Left forelimb (tissue), 1 donor: ENCODE results near the gene TAF13.
"Not testable (repeated sequence)": the region's sequence is repeated elsewhere in the genome, so short reads cannot be mapped to it uniquely, and the experiment has no call there.

ENCODE experiments used
- DNase-seq: peaks from one replicate; pipeline ENCODE4 v3.0.0-alpha.2; 2018; ENCODE audit warnings: low spot score

The TAF13 gene

DNA sequence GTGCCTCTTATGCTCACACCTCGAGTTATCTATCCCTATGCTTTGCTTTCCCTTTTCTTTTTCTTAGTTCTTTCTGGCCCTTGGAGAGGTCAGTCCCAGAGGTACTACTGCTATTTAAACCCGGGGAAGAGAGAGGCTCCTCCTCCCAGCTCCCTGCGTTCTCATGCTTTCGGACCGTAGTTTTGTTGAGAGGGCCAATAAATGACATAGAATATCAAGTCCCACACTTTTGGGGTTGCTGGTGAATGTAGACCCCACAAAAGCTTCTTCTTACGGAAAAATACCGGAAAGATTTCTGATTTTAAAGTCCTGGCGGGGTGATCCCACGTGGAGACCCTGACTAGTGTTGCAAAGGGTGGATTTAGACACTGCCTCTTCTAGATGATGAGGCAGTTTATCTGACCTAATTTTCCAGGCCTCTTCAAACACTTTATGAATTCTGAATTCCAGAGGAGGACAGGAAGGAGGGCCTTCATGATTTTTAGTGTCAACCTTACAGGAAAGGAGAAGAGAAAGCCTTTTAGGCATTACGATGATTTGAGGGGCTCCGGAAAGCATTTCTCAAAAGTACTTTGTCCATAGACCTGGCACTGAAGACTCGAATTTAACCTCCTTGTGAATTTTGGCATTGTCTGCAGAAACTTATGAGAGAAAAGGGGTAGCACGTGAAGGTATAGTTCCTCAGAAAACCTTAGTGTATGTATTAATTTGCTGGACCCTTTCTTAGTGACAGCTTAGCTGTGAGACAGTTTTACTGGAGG lies 15.5 kb upstream of the TAF13 start:
- no peak for DNase-seq

DNA sequence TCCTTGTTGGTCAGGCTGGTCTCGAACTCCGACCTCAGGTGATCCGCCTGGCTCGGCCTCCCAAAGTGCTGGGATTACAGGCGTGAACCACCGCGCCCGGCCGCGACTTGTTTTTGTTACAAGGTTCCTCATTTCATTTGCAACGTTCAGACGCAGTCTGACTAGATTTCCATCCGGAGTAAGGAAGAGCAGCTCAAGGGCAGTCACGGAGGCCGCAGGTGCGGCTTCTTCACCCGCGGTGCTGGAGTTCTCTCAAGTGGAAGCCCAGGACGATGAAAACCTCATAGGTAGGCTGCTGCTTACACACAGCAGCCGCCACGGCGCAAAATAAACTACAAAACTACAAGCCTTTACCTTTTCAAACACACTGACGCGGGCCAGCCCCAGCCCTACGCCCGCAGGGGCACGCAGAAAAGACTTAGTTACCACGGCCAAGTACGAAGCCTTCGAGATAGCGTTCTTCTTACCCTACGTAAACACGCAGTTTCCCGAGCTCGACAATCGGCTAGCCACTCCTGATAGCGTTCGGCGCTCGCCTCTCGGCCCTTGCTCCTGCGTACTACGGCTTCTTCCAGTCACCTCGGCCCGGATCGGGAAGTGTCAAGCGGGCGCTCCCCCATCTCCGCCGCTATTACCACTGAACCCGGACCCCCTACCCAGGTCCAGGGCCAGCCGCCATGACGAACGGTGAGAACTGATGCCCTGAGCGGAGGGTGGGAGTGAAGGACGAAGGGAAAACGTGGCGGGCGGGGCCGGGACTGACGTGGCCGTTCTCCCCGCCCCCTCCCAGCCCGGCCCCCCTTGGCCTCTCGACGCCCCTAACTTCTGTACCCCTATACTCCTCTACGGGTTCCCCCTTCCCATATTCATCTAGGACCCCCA lies 14.6 kb upstream of the TAF13 start, which contains the start of gene TMEM167B:
TSS of gene TMEM167B (plus strand) at position 569 of the 882 bp plus-strand sequence. CDS start at position 678, 109 bp downstream.
- peak; percentile 94 for DNase-seq

DNA sequence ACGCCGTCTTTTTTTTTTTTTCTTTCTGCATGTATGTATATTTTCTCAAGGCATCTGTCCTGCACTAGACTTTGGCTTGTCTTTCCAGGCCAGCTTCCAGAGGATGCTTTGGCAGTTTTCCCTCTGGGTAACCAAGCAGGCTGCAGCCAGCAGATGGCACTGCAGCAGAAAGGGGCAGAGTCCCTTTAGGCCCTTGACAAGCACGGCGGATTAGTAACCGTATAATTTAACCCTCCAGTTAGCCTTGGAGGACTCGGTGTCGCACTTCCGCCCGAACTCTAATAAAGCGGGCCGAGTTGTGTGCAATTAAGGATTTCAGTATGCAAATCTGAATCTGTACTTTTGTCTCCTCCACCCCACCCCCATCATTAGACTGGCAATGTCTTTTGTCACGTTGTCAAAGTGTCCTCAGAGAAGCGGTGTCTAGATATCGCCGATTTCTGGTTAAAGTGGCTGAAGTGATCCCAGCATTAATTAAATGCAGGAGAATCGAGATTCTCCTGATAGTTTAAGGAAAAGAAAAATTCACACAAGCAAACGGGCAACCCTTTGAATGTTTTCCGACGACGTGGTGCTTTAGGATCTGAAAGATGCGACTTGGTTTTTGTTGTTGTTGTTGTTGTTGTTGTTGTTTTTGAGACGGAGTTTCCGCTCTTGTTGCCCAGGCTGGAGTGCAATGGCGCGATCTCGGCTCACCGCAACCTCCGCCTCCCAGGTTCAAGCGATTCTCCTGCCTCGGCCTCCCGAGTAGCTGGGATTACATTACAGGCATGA lies 13.6 kb upstream of the TAF13 start:
- peak; percentile 72 for DNase-seq

DNA sequence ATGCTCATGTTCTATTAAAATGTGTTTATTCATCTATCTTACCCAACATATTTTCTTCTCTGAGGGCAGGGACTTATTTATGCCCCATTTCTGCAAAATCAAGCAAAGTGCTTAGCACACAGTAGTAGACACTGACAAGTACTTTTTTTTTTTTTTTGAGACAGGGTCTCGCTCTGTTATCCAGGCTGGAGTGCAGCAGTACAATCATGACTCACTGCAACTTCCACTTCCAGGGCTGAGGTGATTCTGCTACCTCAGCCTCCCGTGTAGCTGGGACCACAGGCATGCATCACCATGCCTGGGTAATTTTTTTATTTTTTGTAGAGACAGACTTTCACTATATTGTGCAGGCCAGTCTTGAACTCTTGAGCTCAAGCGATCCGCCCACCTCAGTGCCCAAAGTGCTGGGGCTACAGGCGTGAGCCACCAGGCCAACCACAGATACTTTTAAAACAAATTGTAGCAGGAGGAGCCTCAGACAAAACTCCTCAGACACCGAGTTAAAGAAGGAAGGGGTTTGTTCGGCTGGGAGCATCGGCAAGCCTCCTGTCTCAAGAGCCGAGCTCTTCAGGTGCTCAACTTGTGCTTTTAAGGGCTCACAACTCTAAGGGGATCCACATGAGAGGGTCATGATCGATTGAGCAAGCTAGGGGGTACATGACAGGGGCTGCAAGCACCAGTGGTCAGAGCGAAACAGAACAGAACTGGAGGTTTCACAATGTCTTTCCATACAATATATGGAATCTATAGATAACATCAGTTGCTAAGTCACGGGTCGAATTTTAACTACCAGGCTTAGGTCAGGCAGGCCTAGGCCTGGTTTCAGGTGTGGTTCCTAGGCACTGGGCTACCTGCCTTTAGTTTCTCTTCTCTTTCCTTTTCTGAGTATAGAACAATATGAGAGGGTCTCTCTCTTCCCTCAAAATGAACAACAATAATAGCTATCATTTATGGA lies 9.0 kb upstream of the TAF13 start:
- DNase-seq, result no peak

DNA sequence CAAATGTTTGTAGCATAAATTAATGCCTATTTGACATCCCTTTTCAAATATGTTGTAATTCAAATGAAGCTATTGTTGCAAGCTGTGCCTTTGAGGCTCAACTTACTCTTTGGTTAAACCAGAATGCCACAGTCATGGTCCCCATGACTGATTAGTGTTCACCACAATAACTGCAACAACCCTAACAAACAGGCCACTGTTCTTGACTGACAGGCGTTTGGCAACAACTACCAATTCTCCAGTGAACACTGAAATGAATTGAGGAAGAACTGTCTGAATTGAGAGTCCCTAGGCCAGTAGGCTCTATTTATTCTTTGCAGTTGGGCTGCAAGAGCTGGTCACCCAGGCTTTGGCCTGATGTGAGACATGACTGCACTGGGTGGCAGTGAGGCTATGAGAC lies 8.1 kb upstream of the TAF13 start:
- no peak for DNase-seq

DNA sequence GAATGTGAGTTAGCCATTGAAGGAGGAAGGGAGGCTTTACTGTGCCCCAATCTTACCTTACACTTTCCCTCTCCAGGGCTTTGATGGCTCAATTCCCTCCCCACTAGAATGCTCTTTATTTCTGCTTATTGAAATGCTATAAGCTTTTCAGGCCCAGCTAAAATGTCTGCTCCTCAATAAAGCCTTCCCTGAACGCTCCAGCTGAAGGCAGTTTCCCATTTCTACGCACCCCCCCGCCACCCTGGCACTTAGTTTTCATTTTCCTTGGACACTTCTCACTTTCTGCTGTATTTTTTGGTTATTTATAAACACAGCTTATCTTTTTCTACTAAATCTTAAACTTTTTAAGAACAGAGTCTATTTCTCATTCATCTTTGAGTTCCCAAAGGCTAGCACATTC lies 7.7 kb upstream of the TAF13 start:
- no peak for DNase-seq

DNA sequence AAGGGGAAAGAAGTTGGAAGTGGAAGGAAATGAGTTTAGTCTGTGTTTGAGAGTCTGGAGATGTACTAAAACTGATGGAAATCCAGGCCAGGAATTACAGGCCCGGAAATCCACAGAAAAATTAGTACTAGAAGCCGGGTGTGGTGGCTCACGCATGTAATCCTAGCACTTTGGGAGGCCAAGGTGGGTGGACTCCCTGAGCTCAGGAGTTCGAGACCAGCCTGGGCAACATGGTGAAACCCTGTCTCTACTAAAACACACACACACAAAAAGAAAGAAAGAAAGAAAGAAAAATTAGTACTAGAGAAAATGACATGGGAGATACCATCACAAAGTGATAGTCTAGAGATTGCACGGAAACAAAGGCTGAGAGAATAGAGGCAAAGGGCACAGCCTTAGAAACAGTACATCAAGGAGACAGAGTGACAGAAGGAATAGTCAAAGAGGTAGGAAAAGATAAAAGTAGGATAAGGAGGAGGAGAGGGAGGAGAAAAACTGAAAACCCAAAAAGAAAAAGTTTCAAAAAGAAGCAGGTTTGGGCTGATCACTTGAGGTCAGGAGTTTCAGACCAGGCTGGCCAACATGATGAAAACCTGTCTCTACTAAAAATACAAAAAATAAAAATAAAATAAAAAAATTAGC lies 4.8 kb upstream of the TAF13 start:
- no peak for DNase-seq

DNA sequence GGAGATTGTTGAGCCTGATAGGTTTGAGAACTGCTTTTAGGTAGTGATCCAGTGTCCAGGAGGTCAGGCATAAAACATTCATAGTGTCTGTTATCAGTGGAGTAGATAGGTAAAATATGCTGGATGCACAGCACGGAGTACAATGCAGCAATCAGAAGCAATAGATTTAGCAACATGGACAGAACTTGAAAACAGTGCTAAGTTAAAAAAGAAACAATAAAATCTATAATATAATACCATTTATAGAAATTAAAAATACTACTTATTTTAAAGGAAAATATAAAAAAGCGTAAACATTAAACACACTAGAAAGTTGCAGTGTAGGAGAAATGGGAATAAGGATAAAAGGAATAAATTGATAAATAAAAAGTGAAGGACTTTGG lies 3.4 kb upstream of the TAF13 start:
- no peak for DNase-seq

- no peak for DNase-seq
These were observed 2.5 kb upstream of the TAF13 start for GRCh38 chr1:109078317-109078716.

GRCh38 chr1:109069294-109069693 lies 6.5 kb downstream of the TAF13 start:
- no peak for DNase-seq

- no peak for DNase-seq
These were observed 7.9 kb downstream of the TAF13 start for GRCh38 chr1:109067883-109068282.

GRCh38 chr1:109065137-109065536 lies 10.7 kb downstream of the TAF13 start:
- no peak for DNase-seq

DNA sequence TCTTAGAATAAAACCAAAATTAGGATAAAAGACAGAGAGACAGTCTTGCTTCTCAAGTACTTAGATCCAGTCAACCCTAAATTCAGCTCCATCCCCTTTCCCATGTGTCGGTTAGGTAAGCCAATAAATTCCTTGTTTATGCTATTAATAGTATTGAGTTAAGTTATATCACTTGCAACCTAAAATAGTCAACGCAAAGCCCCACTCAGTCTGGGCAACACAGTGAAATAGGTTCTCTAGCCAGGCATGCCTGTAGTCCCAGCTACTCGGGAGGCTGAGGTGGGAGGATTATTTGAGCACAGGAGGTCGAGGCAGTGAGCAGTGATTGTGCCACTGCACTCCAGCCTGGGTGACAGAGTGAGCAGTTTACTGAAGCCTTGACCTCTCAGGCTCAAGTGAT lies 14.6 kb downstream of the TAF13 start:
- no peak for DNase-seq

GRCh38 chr1:109060707-109061106 lies 15.1 kb downstream of the TAF13 start:
- DNase-seq, result no peak

DNA sequence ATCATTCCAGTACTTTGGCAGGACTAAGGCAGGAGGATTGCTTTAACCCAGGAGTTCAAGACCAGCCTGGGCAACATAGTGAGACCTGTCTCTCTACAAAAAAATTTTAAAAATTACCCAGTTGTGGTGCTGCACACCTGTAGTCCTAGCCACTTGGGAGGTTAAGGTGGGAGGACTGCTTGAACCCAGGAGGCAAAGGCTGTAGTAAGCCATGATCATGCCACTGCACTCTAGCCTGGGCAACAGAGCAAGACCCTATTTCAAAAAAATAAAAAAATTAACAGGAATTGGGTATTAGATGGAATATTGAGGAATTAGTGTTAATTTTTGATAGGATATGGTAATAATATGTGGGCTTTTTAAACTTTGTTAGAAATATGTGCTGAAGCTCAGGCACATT lies 16.8 kb downstream of the TAF13 start:
- no peak for DNase-seq

DNA sequence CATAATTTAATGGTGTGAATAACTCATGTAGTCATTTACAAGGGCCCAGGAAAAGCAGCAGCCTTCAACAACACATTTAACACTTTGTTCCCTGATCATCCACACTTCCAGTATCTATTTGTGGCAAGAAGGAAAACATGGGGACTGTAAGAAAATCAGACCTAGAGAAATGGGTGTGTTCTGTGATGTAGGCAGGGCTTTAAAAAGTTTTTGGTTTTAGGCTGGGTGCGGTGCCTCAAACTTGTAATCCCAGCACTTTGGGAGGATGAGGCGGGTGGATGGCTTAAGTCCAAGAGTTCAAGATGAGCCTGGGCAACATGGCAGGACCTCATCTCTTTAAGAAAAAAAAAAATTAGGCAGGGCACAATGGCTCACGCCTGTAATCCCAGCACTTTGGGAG lies 19.7 kb downstream of the TAF13 start:
- no peak for DNase-seq

DNA sequence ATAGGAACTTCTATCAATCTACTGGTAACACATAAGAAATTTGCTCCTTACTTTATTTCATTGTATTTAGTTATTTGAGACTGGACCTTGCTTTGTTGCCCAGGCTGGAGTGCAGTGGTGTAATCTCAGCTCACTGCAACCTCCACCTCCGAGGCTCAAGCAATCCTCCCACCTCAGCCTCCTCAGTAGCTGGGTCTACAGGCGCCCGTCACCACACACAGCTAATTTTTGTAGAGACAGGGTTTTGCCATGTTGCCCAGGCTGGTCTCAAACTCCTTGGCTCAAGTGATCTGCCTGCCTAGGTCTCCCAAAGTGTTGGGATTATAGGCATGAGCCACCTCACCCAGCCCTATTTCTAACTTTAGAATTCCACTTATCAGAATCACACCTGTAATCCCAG lies 23.7 kb downstream of the TAF13 start:
- DNase-seq, result not testable (repeated sequence)

DNA sequence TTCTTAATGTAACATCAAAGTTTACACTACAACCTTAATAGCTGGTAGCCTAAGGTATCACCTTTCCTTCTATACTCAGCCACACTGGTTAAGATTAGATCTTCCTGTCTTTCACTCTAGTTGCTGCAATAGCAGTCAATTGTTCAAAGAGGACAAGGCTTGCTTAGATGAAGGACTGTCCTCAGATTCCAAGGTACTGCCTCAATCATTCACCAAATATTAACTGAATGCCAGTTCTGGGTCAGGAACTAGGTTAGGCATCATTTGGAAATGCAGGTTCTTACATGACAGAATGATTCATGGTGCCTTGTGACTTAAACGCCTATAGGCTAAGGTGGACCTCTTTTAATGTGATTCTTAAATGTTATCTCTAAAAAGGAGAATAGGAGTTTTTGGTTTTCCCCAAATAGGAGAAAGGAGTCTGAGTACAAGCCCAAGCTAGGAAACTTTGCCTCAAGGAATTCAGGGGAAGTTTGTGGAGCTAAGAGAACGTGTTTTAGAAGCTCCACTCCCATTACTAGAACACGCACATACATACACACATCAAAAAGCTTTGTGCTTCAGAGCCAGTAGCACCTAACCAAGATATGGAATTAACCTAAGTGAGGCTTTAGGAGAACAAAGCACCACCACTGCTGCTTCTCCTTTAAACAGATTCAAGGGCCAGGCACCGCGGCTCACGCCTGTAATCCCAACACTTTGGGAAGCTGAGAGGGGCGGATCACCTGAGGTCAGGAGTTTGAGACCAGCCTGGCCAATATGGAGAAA lies 25.4 kb downstream of the TAF13 start:
- DNase-seq, result no peak

- no peak for DNase-seq
These were observed 27.5 kb downstream of the TAF13 start for GRCh38 chr1:109048335-109048734.

DNA sequence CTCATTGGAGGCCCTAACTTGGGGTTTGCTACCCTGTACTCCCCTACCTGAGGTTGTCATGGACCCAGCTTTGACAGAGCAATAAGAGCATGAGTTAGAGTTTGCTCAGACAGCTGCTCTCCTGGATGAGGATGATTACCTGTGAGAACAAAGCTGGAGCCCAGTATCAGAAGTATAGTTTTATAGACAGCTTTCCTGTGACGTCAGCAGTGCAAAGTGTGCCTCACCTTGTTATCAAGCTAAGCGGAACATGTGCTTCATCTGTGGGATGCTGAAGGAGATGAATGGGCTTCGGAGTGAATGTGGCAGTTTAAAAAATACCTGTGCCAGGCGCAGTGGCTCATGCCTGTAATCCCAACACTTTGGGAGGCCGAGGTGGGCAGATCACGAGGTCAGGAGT lies 28.5 kb downstream of the TAF13 start:
- no peak for DNase-seq
